Measurements from ENCODE around the gene SCFD2. TPM values are rescaled to one million over a fixed set of nuclear protein-coding genes. Genes with fewer than 3 reads are reported as not detected.

The SCFD2 gene
- total RNA-seq, 1 experiment from 2014 or later = 20.6 TPM

DNA sequence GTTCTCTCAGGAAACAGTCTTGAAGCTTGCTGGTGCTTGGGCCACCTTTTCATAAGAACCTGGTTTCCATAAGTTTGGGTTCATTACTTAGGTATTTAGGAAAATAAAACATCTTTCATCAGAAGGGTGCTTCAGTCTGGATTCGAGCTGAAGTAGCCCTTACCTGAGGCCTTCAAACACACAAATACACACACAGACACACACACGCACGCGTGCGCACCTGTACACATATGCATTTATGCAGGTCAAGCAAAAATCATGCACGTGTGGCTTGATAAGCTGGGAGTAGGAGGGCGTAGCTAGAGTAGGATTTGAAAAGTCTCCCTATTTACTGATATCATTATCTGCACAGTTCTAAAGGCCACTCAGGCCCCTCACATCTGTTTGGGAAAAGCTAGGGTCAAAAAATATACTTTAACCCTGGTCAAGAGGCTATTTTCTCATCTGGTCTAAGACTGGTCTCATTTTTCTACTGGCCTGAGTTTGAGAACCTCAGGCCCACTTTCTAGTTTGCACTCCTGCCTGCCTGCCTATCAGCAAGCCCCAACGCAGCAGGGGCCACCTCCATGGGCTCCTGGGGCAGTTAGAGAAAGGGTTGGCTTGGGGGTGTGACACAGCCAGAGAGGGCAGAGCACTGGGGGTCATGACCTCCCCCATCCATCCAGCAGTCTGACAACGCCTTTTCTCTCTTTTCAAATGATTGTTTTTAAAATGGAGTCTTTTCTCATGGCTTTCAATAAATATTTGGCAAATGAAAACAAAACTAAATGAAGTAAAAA lies 439.5 kb downstream of the SCFD2 start:
- no peak for DNase-seq (ENCODE audit: low read depth)

DNA sequence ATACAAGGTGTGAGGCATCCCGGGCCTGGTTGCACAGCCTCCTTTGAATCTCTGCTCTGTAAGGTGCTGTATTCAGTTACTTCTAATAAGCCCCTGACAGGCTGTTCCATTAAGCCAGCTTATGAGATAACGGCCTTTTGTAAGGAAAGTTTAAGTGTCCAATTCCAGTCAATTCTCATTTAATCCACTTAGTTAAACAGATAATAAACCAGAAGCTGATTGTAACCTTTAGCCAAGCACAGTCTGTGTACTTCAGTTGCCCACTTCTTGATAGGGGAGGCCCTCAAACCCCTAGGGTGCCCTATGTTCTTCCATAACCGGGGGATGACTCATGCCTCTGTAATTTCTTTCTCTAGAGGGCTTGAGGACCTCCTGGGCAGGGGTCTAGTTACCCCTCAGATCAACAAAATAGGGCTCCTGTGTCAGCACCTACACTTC lies 440.3 kb downstream of the SCFD2 start:
- peak; percentile 47 for DNase-seq (ENCODE audit: low read depth)

DNA sequence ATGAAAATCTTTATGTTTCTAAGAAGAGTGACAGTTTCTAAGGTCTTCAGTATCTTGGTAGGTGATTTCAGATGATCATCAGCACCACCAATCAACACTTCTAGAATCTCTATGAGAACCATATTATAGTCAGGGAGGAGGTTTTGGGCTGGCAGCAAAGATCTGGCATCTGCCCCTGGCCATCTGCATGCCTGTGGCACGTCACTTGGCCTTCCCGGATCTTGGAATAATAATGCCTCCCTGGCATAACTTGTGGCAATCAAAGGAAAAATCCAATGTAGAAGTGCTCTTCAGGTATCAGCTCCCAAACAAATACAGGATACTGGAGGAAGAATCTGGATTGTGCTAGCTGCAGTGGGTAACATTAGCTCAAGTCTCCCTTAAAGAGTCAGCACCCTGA lies 446.4 kb downstream of the SCFD2 start:
- DNase-seq (ENCODE audit: low read depth) = no peak

DNA sequence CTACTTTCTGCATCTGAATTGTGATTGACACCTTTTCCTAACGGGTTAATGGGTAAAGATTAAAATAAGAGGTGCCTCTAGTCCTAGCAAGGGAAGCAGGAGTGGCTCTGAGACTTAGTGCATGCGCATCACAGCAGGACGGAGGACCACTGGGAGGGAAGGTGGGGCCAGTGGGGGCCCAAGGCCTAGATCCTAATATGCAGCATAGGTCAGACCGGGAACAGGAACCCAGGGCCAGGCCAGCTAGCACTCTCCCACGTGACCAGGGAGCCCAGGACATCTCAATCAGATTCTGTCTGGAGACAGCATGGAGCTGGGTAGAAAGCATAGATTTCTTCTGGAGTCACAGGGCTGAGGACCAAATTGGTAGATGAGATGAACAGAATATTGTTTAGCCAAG lies 448.0 kb downstream of the SCFD2 start:
- no peak for DNase-seq (ENCODE audit: low read depth)

DNA sequence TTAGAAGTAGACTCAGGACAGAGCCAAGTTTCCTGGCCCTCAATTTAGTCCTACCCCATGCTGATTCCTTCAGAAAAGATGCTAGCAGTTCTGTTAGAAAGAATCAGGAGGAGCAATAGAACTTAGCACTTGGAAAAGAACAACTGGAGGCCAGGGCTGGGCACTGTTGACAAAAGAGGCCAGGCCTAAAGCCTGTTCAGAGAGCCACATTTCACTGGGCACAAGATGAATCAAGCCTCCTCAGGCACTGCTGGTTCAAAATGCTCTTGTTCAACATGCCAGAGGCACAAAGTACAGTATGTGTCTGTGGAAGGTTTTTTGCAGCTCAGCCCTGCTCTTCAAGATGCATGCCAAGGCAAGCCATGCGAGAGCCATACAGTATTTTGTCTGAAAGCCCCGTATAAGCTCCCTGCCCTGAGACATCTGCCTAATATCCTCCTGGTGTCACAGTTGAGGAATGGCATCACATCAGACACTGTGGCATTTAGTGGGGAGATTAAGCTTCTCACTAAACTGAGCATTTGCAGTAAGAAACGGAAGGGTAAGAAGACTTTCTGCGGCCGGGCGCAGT lies 450.0 kb downstream of the SCFD2 start:
- DNase-seq (ENCODE audit: low read depth) = no peak

DNA sequence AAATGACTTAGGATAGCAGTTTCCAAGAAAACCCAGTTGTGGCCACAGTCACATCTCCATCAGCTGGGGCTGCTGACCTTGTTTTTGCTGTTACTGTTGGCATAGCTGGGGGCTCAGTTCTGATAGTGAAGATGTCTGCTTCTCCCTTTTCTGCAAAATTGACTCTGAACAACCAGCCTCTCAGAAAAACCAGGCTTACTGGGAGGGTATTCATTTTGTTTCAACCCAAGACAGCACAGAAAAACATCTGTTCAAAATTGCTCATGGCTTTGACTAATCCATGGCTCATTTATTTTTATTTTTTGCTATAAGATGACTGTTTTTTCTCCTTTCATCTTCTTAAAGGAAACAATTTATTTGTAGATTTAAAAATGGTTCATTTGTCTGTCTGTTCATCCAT lies 450.7 kb downstream of the SCFD2 start:
- no peak for DNase-seq (ENCODE audit: low read depth)

DNA sequence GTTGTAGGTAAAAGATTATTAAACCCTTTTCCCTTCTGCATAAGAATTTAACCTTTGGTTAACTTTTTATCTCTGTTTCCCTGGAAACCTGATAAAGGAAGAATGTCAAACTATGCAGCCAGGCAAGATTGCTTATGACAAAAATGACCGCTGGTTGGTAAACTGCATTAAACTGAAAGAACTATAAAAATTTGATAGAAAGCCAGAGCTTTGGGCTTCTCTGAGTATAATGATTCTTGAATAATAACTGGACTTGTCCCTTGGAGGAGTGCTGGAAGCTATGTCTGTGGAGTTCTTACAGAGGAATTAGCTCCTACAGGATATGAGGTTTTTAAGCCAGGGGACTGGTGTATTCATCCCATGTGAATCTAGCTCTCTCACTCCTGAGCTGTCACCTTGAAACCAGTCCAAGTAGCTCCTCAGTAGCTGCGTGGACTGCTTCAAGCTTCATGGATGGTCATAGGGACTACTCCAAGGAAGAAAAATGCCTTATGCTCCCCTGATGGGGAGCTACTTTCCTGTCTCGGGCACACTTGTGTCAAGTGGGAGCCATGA lies 451.7 kb downstream of the SCFD2 start:
- peak; percentile 29 for DNase-seq (ENCODE audit: low read depth)

DNA sequence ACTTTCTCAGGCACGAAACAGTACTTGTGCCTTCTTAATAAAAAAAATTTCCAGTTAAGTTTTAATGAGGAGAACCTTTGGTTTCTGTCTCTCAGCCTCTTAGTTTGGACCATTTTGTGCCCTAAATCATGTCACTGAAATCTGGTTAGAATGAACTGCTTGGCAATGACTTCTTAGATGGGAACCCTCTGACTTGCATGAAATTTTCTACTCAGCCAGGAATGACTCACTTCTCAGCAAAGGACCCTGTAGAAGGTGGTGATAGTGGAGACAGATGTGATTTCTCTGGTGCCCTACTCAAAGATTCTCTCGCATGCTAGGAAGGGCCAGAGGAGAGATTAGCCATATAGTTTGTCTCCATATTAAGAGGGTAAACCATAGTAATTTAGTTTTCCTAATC lies 453.3 kb downstream of the SCFD2 start:
- DNase-seq (ENCODE audit: low read depth) = no peak

DNA sequence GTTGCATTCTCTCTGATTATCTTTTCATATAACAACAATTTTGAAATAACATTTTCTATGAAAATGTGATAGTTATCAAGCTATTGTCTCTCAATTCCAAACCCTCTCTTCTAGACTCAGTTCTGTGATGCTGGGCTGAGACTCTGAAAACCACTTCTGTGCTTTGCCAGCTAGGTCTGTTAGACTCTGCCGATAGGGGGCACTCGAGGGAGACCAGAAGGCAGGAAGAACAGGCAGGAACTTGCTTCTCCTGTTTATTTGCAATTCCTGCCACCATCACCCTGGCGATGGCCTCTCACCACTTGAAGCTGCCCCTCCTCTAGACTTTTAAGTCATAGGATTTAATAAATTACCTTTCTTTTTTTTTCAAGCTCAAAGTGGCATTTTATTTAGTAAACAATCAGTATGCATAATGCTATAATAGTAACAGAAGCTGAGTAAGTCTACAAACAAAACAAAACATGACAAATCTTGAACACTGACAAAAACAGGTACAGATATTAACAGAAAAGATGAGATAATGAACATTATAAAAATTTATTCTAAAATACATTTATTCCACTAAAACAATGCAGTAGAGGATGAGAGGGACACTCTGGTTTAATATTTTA lies 454.1 kb downstream of the SCFD2 start:
- DNase-seq (ENCODE audit: low read depth) = peak; percentile 57

DNA sequence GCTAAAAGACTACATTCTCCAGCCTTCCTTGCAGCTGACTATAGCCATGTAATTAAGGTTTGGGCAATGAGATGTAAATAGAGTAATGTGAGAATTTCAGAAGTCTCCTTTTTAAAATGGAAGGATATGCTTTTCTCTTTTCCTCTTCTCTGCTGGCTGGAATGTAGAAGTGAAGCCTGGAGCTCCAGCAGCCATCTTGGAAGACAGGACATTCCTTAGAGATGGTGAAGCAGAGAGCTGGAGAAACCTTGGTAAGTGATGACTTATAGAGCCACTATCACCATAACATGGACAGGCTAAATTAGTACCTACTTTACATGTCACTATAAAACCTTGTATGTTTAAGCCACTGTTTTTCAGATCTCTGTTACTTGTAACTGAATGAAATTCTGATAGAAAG lies 455.7 kb downstream of the SCFD2 start:
- no peak for DNase-seq (ENCODE audit: low read depth)

DNA sequence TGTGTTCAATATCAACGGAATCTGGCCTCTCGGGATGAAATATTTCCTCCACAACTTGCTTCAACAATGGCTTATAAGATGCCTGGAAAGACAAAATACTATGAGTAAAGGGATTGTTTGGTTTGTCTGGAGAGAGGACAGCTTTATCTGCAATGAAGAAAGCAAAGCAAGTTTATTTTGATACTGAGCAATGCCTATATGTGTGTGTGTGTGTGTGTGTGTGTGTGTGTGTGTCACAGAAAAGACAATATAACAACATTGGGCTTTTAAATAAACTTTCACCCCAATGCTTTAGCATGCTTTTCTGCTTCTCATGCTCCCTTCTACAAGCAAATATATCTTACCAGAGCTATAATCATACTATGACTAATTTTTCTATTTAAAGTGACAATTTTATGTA lies 458.4 kb downstream of the SCFD2 start:
- no peak for DNase-seq (ENCODE audit: low read depth)

DNA sequence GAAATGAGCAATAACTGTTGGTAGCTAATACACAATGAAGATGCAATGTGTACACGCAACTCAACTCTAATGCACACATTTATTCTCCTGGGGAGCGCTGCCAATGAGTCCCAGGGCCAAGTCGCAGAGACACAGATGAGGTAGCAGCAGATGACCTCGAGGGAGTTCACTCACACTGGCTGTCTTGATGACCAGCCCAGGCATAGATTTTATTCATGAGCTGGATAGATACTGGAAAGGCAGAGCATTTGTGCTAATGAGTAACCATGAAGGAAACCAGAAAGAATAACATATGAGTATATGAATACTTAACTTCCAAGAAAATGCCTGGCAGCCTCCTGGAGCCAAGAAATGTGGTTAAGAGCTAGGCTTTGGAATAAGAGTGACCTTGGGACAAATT lies 461.4 kb downstream of the SCFD2 start:
- no peak for DNase-seq (ENCODE audit: low read depth)

DNA sequence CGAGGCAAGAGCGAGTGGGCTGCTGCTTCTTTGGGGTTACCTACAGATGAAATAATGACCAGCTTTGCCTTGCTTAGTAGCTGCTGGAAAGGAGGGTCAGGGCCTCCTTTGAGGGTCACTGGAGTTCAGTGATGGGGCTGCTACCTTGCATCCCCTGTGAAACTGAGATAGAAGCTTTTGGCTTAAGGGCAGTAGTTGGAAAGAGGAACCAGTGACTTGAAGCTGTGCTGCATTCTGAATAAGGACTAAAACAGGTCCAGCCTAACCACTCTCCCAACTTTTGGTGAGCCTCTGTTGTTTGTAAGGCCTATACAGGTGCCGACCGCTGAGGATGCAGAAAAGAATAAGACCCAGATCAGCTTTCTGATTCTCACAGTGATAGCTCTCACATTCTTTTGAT lies 462.6 kb downstream of the SCFD2 start:
- no peak for DNase-seq (ENCODE audit: low read depth)

DNA sequence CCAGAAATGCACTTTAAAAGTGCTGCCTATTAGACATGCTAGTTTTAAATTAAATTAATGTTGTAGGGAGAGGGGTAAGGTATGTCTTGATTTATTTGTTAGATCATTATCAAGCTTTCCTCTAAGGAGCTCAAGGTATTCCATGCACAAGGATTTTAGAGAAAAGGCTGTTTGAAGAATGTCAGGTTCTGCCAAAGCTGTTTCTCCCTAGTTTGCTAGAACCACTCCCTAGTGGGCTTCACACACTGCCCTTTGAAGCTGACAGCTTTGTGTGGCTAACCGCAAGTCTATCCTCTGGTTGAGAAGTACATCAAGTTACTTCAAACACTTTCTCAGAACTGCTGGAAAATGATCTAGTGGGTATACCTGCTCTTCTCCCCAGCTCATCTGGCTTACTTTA lies 471.4 kb downstream of the SCFD2 start:
- no peak for DNase-seq (ENCODE audit: low read depth)

DNA sequence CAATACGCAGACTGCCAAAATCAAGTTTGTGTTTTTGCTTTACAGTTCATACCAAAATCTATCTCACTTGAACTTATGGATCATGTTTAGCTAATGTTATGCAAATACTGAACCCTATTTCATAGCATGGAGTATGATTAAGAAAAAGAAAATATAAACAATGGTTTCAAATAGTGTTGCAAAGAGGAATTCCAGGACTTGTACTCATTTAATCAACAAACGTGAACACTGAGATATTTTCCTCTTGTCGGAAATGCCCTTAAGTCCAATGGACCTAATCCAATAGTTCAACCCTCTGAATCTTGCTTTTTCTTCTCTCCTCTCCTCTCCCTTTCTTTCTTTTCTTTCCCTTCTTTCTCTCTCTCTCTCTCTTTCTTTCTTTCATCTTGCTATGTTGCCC lies 473.0 kb downstream of the SCFD2 start:
- DNase-seq (ENCODE audit: low read depth) = no peak

DNA sequence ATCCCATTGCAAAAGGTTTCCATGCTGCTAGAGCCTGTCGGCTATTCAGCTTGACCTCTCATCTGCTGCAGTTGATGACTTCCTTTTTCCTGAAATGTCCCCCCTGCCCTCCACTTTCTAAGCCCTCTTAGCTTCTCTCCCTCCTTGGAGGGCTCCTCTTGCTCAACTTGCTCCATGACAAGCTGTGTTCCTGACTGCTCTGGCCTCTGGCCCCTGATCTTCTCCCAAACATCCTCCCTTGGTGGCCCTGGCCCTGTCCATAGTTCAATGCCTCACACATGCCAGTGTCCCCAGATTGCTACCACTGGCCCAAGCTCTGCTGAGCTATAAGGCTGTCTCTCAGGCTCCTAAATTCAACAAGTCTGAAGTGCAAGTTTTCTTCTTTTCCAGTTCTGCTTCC lies 474.1 kb downstream of the SCFD2 start:
- no peak for DNase-seq (ENCODE audit: low read depth)

DNA sequence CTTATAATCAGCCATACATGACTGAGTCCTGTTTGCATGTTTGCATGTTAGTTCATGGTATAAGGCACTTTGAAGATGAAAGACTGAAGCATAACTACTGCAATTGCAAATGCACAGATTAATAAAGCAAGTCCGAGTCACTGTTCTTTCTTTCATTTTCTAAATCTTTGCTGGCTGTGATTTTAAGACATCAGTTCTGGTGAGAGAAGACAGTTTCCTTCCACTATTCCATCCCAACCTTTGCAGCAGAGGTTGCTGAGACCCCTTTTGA lies 475.4 kb downstream of the SCFD2 start:
- no peak for DNase-seq (ENCODE audit: low read depth)

DNA sequence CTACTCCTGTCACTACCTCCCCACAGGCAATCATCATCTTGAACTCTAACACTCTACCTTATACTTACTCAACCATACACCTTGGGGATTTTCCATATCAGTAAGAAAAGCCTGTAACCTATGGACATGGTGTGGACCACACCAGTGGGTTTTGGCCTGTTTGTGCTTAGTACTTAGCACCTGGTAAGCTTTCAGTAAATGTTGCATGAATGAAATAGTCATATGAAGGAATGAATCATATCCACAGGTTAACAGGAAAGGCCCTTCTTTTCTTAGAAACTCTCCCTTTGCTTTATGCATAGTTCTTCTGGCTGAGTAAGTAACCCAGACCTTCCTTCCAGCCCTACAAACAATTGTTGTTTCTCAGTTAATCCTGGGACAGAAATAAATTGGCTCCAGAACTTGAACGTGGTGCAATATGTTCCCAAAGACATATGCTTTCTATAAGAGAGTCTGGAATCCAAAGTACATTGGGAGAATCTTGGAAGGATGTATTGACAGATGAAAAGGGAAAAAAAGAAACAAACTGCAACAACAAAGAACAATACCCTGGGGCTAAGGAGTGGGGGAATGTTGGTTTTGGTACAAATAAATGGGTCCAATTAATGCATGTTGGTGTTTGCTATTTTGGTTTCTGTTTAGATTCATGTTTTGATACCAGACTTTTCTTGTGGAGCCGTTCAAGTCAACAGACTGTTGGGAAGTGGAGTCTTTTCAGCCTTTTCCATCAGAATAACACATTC lies 475.9 kb downstream of the SCFD2 start:
- DNase-seq (ENCODE audit: low read depth) = no peak

DNA sequence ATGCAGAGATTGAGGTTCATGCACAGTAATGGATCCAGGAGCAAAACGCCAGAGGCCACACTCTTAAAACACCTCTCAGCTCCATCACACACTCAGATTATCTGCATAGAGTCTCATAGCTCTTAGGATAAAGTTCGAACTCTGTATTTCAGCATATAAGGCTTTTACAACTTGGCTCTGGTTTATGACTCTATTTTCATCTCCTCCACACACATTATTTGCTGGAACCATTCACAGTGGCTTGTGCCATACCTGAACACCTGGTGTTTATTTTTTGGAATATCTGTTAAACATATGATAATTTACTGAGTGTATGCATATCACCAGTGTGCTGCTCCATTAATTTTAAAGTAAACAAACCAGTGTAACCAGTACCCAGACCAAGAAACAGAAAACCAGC lies 476.5 kb downstream of the SCFD2 start:
- no peak for DNase-seq (ENCODE audit: low read depth)

DNA sequence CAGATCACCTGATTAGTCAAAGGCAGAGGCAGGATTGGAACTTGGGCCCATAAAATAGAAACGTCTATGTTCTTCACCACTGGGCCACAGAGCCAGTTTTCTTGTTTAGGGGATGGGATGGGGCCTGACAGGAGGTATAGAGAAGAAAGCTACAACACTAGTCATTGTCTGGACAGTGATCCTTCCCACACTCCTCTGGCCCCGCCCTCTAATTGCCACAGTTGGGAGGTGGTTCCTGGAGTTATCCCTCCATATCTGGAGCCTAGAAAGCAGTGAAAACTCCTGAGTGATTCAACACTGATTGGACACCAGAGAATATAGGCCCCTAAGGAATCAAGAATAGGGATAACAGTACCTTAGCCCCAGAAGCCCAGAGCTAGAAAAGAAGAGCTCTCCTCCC lies 480.9 kb downstream of the SCFD2 start:
- no peak for DNase-seq (ENCODE audit: low read depth)

DNA sequence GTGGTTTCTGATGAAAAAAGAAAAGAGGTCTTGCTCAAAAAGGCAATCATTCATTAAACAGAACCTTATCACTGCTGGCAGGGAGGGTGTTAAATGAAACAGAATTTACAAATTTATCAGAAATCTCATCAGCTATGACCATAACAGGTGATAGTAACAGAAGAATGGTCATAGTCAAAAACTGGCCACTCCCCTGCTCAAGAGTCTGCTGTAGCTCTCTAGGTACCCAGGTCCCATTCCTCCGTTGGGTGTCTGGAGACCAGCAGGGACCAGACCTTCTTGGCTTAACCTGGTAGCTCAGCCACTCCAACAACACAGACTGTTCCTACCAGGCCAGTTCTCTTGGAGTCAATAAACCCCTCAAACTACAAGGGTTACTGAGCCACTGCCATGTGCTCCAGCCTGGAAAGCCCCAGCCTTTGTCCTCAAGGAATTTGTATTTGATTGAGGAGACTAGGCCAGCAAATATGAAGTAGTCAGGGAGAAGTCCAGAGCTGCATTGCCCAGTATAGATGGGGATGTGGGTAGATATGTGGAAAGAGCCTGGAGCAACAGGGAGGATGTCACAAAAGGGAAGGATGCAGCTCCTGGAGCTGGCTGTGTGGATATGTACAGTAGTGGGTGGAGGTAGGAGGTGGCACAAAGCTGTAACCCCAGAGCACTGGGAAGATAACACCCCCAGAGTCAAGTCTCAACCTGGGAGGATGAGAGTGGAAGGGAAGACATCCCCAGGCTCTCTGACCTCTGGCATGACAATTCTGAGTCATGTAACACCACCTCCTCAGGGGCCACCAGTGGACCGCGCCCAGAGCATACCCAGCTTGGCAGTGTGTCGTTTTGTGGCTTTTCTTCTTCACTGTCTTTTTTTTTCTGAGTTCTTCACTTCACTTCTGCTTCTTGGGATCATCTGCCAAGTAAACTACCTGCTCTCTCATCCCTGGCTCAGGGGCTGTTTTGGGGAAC lies 481.9 kb downstream of the SCFD2 start:
- no peak for DNase-seq (ENCODE audit: low read depth)
